Prostate gland (tissue), 2 donors: ENCODE results near the gene TMEM91.
"Not testable (repeated sequence)": the region's sequence is repeated elsewhere in the genome, so short reads cannot be mapped to it uniquely, and the experiment has no call there.

ENCODE experiments used
- POLR2A ChIP-seq: fragments of 450-650 bp; IDR thresholded peaks from one replicate; pipeline ENCODE4 v1.6.1; 2016; ENCODE audit warnings: antibody characterized with exemption, mild to moderate bottlenecking
- TF ChIP-seq, protein P1 (sequence below), 4 experiments: fragments of 200-600 bp in 2 of 4; fragments of 450-650 bp in 2 of 4; sonication (generic) in 2 of 4; IDR thresholded peaks; 1 replicate in 3 of 4; 2 replicates in 1 of 4; pipeline ENCODE4 v1.5.1; 2016 to 2019; ENCODE audit warnings: antibody characterized with exemption in 4 of 4, mild to moderate bottlenecking in 2 of 4, moderate library complexity in 2 of 4

GRCh38 chr19:41346916-41347315 is 29.4 kb upstream of the TMEM91 start:
- TF ChIP-seq, protein P1, sequence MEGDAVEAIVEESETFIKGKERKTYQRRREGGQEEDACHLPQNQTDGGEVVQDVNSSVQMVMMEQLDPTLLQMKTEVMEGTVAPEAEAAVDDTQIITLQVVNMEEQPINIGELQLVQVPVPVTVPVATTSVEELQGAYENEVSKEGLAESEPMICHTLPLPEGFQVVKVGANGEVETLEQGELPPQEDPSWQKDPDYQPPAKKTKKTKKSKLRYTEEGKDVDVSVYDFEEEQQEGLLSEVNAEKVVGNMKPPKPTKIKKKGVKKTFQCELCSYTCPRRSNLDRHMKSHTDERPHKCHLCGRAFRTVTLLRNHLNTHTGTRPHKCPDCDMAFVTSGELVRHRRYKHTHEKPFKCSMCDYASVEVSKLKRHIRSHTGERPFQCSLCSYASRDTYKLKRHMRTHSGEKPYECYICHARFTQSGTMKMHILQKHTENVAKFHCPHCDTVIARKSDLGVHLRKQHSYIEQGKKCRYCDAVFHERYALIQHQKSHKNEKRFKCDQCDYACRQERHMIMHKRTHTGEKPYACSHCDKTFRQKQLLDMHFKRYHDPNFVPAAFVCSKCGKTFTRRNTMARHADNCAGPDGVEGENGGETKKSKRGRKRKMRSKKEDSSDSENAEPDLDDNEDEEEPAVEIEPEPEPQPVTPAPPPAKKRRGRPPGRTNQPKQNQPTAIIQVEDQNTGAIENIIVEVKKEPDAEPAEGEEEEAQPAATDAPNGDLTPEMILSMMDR (IDR thresholded peaks at IDR 0.05) = not testable (repeated sequence)
- TF ChIP-seq POLR2A = not testable (repeated sequence)
